Transverse colon (tissue), 4 donors: ENCODE data around the gene CDK5RAP3. TPM values are rescaled to one million over a fixed set of nuclear protein-coding genes. Genes with fewer than 3 reads are reported as not detected.
"Not testable (repeated sequence)": the region's sequence is repeated elsewhere in the genome, so short reads cannot be mapped to it uniquely, and the experiment has no call there.

Experiments used
- DNase-seq: peaks from one replicate; pipeline ENCODE4 v3.0.0-alpha.2; 2019
- H3K27ac ChIP-seq, 4 donors: fragments of 200-600 bp; sonication (generic); 2 replicates each; pipeline ENCODE4 v1.5.1; 2016 to 2018; ENCODE audit warnings: inconsistent platforms in 4 of 4
- H3K27me3 ChIP-seq: fragments of 200-600 bp; sonication (generic); 2 replicates; pipeline ENCODE4 v1.5.1; 2017; ENCODE audit warnings: inconsistent platforms
- H3K36me3 ChIP-seq, 4 donors: fragments of 200-600 bp; sonication (generic); 2 replicates each; pipeline ENCODE4 v1.5.1; 2017 to 2019; ENCODE audit warnings: inconsistent platforms in 4 of 4
- H3K4me1 ChIP-seq, 4 donors: fragments of 200-600 bp; sonication (generic); 2 replicates each; pipeline ENCODE4 v1.5.1; 2017 to 2020; ENCODE audit warnings: inconsistent platforms in 4 of 4
- H3K4me3 ChIP-seq, 4 donors: fragments of 200-600 bp; sonication (generic); 1 replicate in 1 of 4; 2 replicates in 3 of 4; pipeline versions ENCODE4 v1.5.1 to v1.6.1; 2017 to 2019; ENCODE audit warnings: inconsistent platforms in 4 of 4
- H3K9me3 ChIP-seq, 2 donors: fragments of 200-600 bp; sonication (generic); 2 replicates each; pipeline ENCODE4 v1.5.1; 2017 to 2019; ENCODE audit warnings: inconsistent platforms in 2 of 2
- CTCF ChIP-seq, 5 experiments: fragments of 200-600 bp in 3 of 5; fragments of 450-650 bp in 2 of 5; sonication (generic) in 3 of 5; IDR thresholded peaks; 1 replicate in 2 of 5; 2 replicates in 3 of 5; pipeline ENCODE4 v1.5.1; 2016 to 2017; ENCODE audit warnings: antibody characterized with exemption in 5 of 5, inconsistent platforms in 3 of 5, mild to moderate bottlenecking in 2 of 5, moderate library complexity in 1 of 5
- EP300 ChIP-seq: sonication (generic); formaldehyde crosslinking; IDR thresholded peaks from one replicate; pipeline ENCODE4 v1.6.1; 2017; ENCODE audit warnings: antibody characterized with exemption, low read depth
- POLR2A ChIP-seq: fragments of 450-650 bp; IDR thresholded peaks from one replicate; pipeline ENCODE4 v1.6.1; 2016; ENCODE audit warnings: antibody characterized with exemption, mild to moderate bottlenecking, moderate library complexity
- POLR2AphosphoS5 ChIP-seq, 3 donors: sonication (generic); formaldehyde crosslinking; IDR thresholded peaks; one replicate each; pipeline ENCODE4 v1.6.1; 2016; ENCODE audit warnings: antibody characterized with exemption in 3 of 3
- WGBS, 2 donors: methylation state at CpG; one replicate each; pipeline ENCODE4 v1.1.5; 2018; ENCODE audit warnings: low coverage in 1 of 2; 5-methylcytosine and 5-hydroxymethylcytosine counted together
- in situ Hi-C, 4 donors: fragments of 200-750 bp; cut with MboI; loops; one replicate each; pipeline versions ENCODE4 v1.15.0 to v1.15.1; 2017; ENCODE audit warnings: low sequenced_read_pairs in 3 of 4, low pct_ligation_motif_present in 1 of 4, low pct_unique_long_range_greater_than_20kb in 1 of 4
- intact Hi-C: fragments of 100-400 bp; cut with DNase I; formaldehyde crosslinking; loops from one replicate; pipeline ENCODE4 v1.15.1; 2023; ENCODE audit warnings: low total_unique reads
- total RNA-seq, 4 donors: library from RNA; depleted of rRNA; stranded (reverse); fragments of >200 nt; gene quantifications; one replicate each; pipeline ENCODE4 v1.1.0, GENCODE V29; 2016

Gene CDK5RAP3
- total RNA-seq, 4 donors from 2014 or later = 159 to 540 (median 296) TPM

- 73 to 82% methylated on average over 5 to 8 of the region's 8 CpGs for WGBS, 2 donors
- Histone ChIP-seq H3K27me3 (peaks cover 63% of the 10 kb centered on the region), H3K27ac (no peak overlapping the region), H3K9me3 (no peaks in the 10 kb centered on the region), H3K4me3 (no peak overlapping the region), H3K36me3 (no peaks in the 10 kb centered on the region), H3K4me1 (peaks cover 7 to 16% (median 14%) of the 10 kb centered on the region in 4 donors)
- DNase-seq = no peak
- intact Hi-C loops = no loop called here
- in situ Hi-C loops = no loop called here
- TF ChIP-seq POLR2A (no peak), CTCF (IDR thresholded peaks at IDR 0.05) (no peak), EP300 (no peak)
Observed at GRCh38 chr17:48014595-48015111, 43.7 kb downstream of the CDK5RAP3 start.

DNA sequence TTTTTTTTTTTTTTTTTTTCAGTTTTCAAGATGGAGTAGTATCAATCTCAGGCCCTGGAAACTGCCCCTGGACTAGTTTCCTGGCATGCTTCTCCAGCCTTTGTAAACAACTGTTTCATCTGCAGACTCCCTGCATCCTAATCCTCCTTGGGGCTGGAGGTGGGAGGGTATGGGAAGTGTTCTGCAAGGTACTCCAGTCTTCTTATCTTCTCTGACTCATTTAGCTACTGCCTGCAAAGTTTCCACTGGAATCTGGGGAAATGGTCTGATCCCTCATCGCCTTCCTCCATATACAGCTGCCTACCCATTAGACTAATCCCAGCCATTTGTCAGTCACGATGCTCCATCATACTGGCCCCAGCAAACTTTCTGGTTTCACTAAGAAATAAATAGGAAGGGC is 45.2 kb downstream of the CDK5RAP3 start:
- DNase-seq = no peak
- 78% methylated on average over 2 of the region's 2 CpGs; no CpG with 5 or more reads in 1 of the 2 donors for WGBS, 2 donors
- H3K36me3 ChIP-seq = no peaks in the 10 kb centered on the region
- no peaks in the 10 kb centered on the region for H3K9me3 ChIP-seq
- H3K27ac ChIP-seq = no peak overlapping the region
- no peak overlapping the region for H3K4me3 ChIP-seq
- intact Hi-C loops (no loop called here), in situ Hi-C loops (no loop called here)
- no peak for TF ChIP-seq EP300
- no peak for TF ChIP-seq CTCF (IDR thresholded peaks at IDR 0.05)
- TF ChIP-seq POLR2A = no peak
- TF ChIP-seq POLR2AphosphoS5 (IDR thresholded peaks at IDR 0.05) = no peak
- H3K27me3 ChIP-seq = peaks cover 61% of the 10 kb centered on the region
- peaks cover 7 to 16% (median 13%) of the 10 kb centered on the region in 4 donors for H3K4me1 ChIP-seq

DNA sequence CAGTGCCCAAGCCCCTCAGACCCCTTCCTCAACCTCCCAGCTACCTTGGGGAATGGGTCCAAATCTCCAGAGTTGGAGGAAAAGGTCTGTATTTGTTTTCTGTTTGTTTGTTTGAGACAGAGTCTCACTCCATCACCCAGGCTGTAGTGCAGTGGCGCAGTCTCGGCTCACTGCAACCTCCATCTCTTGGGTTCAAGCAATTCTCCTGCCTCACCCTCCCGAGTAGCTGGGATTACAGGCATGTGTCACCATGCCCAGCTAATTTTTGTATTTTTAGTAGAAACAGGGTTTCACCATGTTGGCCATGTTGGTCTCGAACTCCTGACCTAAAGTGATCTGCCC is 46.9 kb downstream of the CDK5RAP3 start:
- H3K4me3 ChIP-seq, DNase-seq, H3K9me3 ChIP-seq, H3K4me1 ChIP-seq, in situ Hi-C loops, H3K36me3 ChIP-seq: not testable (repeated sequence)
- Histone ChIP-seq H3K27ac (peak overlapping the region in 1 of 4 donors; percentile 8), H3K27me3 (peaks cover 58% of the 10 kb centered on the region)
- intact Hi-C loops = loop anchor here (2.0 kb wide), 1 partner anchor 41 kb away; no protein-coding TSS in a partner anchor
- 85% methylated on average over 4 of the region's 4 CpGs; no CpG with 5 or more reads in 1 of the 2 donors for WGBS, 2 donors

- TF ChIP-seq POLR2AphosphoS5 (IDR thresholded peaks at IDR 0.05) = no peak
- TF ChIP-seq EP300 = no peak
- TF ChIP-seq POLR2A = no peak
- TF ChIP-seq CTCF (IDR thresholded peaks at IDR 0.05) = no peak
- no peaks in the 10 kb centered on the region for H3K9me3 ChIP-seq
- H3K4me1 ChIP-seq = peaks cover 35 to 37% (median 36%) of the 10 kb centered on the region in 4 donors
- H3K27ac ChIP-seq = no peak overlapping the region
- DNase-seq = no peak
- no peaks in the 10 kb centered on the region for H3K36me3 ChIP-seq
- WGBS, 2 donors = 55 to 63% methylated on average over 4 to 5 of the region's 5 CpGs
- H3K27me3 ChIP-seq = peaks cover 37% of the 10 kb centered on the region
- no peak overlapping the region for H3K4me3 ChIP-seq
- intact Hi-C loops = no loop called here
- in situ Hi-C loops = loop anchor here in 2 of 4 donors (10.0 kb wide), 1 partner anchor 53 kb away; no protein-coding TSS in a partner anchor
Observed at GRCh38 chr17:48021934-48022333, 51.0 kb downstream of the CDK5RAP3 start.

- Histone ChIP-seq H3K27me3 (peaks cover 37% of the 10 kb centered on the region), H3K4me3 (peak overlapping the region in 1 of 4 donors; percentile 51), H3K36me3 (no peaks in the 10 kb centered on the region), H3K27ac (peak overlapping the region in 1 of 4 donors; percentile 84), H3K9me3 (no peaks in the 10 kb centered on the region), H3K4me1 (peaks cover 35 to 38% (median 36%) of the 10 kb centered on the region in 4 donors)
- intact Hi-C loops = no loop called here
- WGBS, 2 donors = 29 to 42% methylated on average over 4 to 6 of the region's 6 CpGs
- no peak for DNase-seq
- TF ChIP-seq EP300 (no peak), POLR2A (no peak), POLR2AphosphoS5 (IDR thresholded peaks at IDR 0.05) (no peak), CTCF (IDR thresholded peaks at IDR 0.05) (no peak)
- in situ Hi-C loops = loop anchor here in 2 of 4 donors (10.0 kb wide), 1 partner anchor 52 kb away; no protein-coding TSS in a partner anchor
Observed at GRCh38 chr17:48022901-48023300, 52.0 kb downstream of the CDK5RAP3 start.
